ENCODE data around the gene ADAM30.

ADAM30 gene

DNA sequence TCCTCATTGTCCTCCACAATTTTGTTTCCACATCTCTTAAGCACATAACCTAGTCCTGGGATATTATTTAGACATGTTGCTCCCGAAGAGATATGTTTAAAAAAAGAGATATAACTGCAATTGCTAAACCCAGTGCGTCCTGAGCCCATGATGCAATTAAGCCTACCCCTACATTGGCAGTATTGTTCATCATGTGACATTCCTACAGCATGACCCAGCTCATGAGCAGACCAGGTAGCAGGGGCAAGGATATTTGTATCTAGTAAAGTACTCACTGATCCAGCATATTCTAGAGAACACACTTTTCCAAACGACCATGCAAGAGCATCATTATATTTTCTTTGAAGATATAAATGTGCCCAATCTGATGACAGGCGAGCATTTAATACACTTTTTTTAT, 1.2 kb downstream of the ADAM30 start:
- DNase-seq (ENCODE audit: insufficient read length, low spot score) (no peak), FAIRE-seq (no peak)
- TF ChIP-seq TAF1 (IDR thresholded peaks at IDR 0.05; ENCODE audit: low read depth, low read length) (no peak), POLR2AphosphoS5 (IDR thresholded peaks at IDR 0.05; ENCODE audit: low read depth, low read length) (no peak), SPI1 (IDR thresholded peaks at IDR 0.05; ENCODE audit: low read depth, low read length) (no peak), POU2F2 (IDR thresholded peaks at IDR 0.05; ENCODE audit: low read depth, low read length) (no peak), PAX5 (IDR thresholded peaks at IDR 0.05; ENCODE audit: insufficient read depth, low read length, severe bottlenecking) (no peak), POLR2A (IDR thresholded peaks at IDR 0.05; ENCODE audit: low read depth, low read length) (no peak)

DNA sequence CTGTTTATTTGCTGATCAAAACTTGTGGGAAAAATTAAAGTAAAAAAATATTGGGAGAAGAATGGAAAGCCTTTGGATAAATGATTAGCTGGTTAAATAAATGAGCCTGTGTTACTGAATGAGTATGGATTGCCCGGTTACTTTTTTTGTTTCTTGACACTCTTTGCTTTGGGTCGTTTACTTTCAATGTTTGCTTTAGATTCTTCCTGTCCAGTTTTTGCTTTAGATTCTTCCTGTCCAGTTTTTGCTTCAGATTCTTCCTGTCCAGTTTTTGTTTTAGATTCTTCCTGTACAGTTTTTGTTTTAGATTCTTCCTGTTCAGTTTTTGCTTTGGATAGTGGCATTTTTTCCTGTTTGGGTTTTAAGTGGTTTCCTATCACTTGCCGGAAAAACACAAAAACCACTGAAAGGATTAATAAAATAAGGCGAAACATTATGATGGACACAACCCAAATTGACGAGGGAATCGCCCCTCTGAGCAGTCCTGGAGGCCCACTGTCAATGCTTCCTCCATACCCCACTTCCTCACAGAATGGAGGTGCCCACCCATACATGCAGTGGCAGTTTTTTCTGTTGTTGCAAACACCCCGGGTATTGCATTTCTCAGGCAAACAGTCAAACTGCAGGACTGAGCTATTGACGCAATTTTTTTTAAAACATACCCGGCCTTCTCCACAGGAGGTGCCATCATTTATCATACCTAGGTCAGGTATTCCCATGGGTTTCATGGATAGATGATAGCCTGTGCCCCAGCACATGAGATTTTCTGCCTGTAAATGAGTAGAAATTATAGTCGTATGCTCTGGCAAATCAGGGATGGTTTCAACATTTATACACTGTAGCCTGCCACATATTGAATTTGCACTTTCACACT, 2.3 kb downstream of the ADAM30 start:
- FAIRE-seq (no peak), DNase-seq (ENCODE audit: insufficient read length, low spot score) (no peak)
- TF ChIP-seq POLR2AphosphoS5 (IDR thresholded peaks at IDR 0.05; ENCODE audit: low read depth, low read length) (no peak), TAF1 (IDR thresholded peaks at IDR 0.05; ENCODE audit: low read depth, low read length) (no peak), POLR2A (IDR thresholded peaks at IDR 0.05; ENCODE audit: low read depth, low read length) (no peak), PAX5 (IDR thresholded peaks at IDR 0.05; ENCODE audit: insufficient read depth, low read length, severe bottlenecking) (no peak), POU2F2 (IDR thresholded peaks at IDR 0.05; ENCODE audit: low read depth, low read length) (no peak), SPI1 (IDR thresholded peaks at IDR 0.05; ENCODE audit: low read depth, low read length) (no peak)

DNA sequence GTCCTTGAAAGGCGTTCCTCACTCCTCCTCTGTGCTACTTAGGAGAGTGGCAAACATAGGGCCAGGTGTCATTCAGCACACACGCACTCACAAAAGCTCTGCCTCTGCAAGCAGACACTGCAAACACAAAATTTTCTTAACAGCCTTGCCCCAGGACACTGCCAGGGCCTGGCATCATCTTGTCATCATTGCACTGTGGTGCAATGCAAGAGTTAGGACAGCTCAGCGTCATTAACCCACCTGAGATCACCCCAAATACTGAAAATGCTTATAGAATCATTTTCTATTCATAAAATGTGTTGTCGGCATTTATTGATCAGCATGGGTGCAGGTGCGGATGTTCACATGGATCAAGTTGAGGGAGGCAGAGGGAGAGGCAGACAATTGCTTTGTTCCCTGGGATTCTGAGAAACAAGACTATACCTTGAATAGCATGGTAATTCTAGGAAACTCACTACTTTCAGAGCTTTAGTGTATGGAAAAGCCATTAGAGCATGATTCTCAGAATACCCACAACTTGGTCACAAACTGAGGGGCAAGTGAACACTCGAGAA, 3.0 kb downstream of the ADAM30 start:
- DNase-seq (ENCODE audit: insufficient read length, low spot score) = no peak
- no peak for TF ChIP-seq POLR2A (IDR thresholded peaks at IDR 0.05; ENCODE audit: low read depth, low read length)
- TF ChIP-seq TAF1 (IDR thresholded peaks at IDR 0.05; ENCODE audit: low read depth, low read length) = no peak
- TF ChIP-seq SPI1 (IDR thresholded peaks at IDR 0.05; ENCODE audit: low read depth, low read length) = no peak
- TF ChIP-seq POU2F2 (IDR thresholded peaks at IDR 0.05; ENCODE audit: low read depth, low read length) = no peak
- no peak for TF ChIP-seq POLR2AphosphoS5 (IDR thresholded peaks at IDR 0.05; ENCODE audit: low read depth, low read length)
- no peak for FAIRE-seq

DNA sequence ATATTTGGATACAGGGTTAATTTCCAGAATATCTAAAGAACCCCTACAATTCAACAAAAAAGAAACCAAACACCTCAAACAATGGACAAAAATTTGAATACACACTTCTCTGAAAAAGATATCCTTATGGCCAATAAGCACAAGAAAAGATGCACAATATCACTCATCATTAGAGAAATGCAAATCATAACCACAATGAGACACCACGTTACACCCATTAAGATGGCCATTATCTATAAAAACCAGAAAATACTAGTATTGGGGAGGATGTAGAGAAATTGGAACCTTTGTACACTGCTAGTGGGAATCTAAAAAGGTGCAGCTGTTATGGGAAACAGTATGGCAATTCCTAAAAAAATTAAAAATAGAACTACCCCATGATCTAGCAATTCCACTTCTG, 4.9 kb downstream of the ADAM30 start:
- FAIRE-seq = no peak
- TF ChIP-seq POU2F2 (IDR thresholded peaks at IDR 0.05; ENCODE audit: low read depth, low read length) = no peak
- TF ChIP-seq SPI1 (IDR thresholded peaks at IDR 0.05; ENCODE audit: low read depth, low read length) = no peak
- TF ChIP-seq PAX5 (IDR thresholded peaks at IDR 0.05; ENCODE audit: insufficient read depth, low read length, severe bottlenecking) = no peak
- TF ChIP-seq POLR2AphosphoS5 (IDR thresholded peaks at IDR 0.05; ENCODE audit: low read depth, low read length) = no peak
- no peak for TF ChIP-seq TAF1 (IDR thresholded peaks at IDR 0.05; ENCODE audit: low read depth, low read length)
- TF ChIP-seq POLR2A (IDR thresholded peaks at IDR 0.05; ENCODE audit: low read depth, low read length) = no peak

DNA sequence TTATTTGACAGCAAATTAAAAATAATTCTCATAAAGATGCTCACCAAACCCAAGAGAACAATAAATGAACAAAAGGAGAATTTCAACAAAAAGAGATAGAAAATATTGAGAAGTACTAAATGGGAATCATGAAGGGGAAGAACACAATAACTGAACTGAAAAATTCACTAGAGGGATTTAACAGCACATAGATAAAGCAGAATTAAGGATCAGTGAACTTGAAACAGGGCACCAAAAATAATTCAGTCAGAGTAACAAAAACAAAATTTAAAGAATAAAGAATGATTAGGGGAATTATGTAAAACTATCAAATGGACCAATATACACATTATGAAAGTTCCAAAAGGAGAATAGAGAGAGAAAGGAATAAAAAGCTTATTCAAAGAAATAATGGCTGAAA, 7.8 kb downstream of the ADAM30 start:
- FAIRE-seq (no peak), DNase-seq (ENCODE audit: insufficient read length, low spot score) (no peak)
- TF ChIP-seq POLR2AphosphoS5 (IDR thresholded peaks at IDR 0.05; ENCODE audit: low read depth, low read length) (no peak), POU2F2 (IDR thresholded peaks at IDR 0.05; ENCODE audit: low read depth, low read length) (no peak), TAF1 (IDR thresholded peaks at IDR 0.05; ENCODE audit: low read depth, low read length) (no peak), SPI1 (IDR thresholded peaks at IDR 0.05; ENCODE audit: low read depth, low read length) (no peak), POLR2A (IDR thresholded peaks at IDR 0.05; ENCODE audit: low read depth, low read length) (no peak), PAX5 (IDR thresholded peaks at IDR 0.05; ENCODE audit: insufficient read depth, low read length, severe bottlenecking) (no peak)

More for the DNA sequence above, 4.9 kb downstream of the ADAM30 start:
- DNase-seq (ENCODE audit: insufficient read length, low spot score) = no peak

DNA sequence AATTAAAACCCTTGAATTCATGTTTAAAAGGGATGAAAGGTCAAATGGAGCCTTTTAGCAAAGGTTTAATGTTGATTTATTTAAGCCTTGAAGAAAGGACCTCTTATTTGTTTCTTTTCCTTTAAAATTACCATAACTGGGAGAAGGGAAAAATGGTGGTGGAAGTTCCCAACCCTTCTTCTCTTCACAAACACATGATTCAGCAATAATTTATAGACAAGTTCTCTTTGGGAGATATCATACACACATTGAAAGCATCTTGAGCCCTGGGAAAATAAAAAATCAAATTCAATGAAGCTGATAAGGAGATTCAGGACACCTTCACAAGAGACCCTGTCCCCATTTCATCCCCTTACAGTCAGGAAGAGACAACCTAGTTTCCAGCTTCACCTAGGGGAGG, 8.9 kb downstream of the ADAM30 start:
- FAIRE-seq = no peak
- DNase-seq (ENCODE audit: insufficient read length, low spot score) = no peak
- TF ChIP-seq POLR2AphosphoS5 (IDR thresholded peaks at IDR 0.05; ENCODE audit: low read depth, low read length) = no peak
- no peak for TF ChIP-seq TAF1 (IDR thresholded peaks at IDR 0.05; ENCODE audit: low read depth, low read length)
- no peak for TF ChIP-seq POU2F2 (IDR thresholded peaks at IDR 0.05; ENCODE audit: low read depth, low read length)
- no peak for TF ChIP-seq PAX5 (IDR thresholded peaks at IDR 0.05; ENCODE audit: insufficient read depth, low read length, severe bottlenecking)
- TF ChIP-seq SPI1 (IDR thresholded peaks at IDR 0.05; ENCODE audit: low read depth, low read length) = no peak
- TF ChIP-seq POLR2A (IDR thresholded peaks at IDR 0.05; ENCODE audit: low read depth, low read length) = no peak

DNA sequence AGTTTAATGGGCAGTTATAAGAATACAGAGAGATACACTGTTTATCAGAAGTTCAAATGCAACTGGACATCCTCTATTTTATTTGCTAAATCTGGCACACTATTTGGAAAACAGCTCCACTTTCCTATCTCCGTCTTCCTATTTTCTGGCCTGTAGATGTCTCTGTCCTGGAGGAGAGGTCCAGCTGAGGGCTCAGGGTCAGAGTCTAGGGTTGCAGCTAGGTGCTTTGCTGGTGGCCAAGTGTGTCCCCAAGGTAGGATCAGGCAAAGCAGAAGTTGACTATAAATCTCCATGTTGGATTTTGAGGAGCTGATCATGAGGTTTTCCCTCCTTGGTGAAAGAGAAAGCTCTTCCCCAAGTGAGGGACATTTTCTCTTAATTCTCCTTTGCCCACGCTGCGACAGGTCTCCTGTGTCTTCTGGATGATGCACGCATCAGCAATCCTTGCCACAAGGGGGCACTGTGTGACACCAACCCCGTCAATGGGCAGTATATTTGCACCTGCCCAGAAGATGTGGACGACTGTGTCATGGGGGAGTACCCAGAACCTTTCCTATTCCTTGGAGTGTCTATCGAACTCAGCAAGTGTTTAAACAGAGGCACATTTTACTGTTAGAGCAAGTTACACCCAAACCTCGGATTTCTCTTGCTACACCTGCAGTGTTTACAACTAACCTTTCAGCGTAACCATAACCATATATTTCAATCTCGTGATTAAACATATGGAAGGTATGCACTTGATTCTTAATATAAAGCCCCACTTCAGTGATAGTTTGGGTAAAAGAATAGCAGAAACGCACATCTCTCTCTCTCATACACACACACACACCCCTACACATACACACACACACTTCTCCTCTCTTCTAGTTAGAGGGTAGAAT, 10.2 kb downstream of the ADAM30 start:
- DNase-seq (ENCODE audit: insufficient read length, low spot score) (peak; percentile 24), FAIRE-seq (peak; percentile 76)
- TF ChIP-seq POU2F2 (IDR thresholded peaks at IDR 0.05; ENCODE audit: low read depth, low read length) (peak; percentile 34; the same call in 1 of the 2 replicates), POLR2AphosphoS5 (IDR thresholded peaks at IDR 0.05; ENCODE audit: low read depth, low read length) (no peak)

DNA sequence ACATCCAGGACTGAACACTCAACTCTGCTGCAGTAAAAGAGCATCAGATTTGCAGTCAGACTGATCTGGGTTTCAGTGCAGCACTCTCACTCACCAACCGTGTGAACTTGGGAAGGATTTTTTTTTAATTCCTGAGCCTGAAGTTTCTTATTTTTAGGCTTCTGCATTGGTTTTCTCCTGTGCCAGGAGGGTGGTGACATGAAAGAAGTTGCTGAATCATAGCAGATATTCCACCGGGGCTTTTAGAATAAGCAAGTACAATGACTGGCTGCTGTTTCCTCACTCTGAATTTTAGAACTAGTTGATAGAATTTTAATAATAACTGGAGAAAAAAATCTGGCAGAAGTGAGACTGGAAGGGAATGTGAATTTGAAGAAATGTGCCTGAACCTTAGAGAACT, 11.6 kb downstream of the ADAM30 start:
- no peak for DNase-seq (ENCODE audit: insufficient read length, low spot score)
- TF ChIP-seq POU2F2 (IDR thresholded peaks at IDR 0.05; ENCODE audit: low read depth, low read length) (no peak), POLR2A (IDR thresholded peaks at IDR 0.05; ENCODE audit: low read depth, low read length) (no peak), POLR2AphosphoS5 (IDR thresholded peaks at IDR 0.05; ENCODE audit: low read depth, low read length) (no peak), PAX5 (IDR thresholded peaks at IDR 0.05; ENCODE audit: insufficient read depth, low read length, severe bottlenecking) (no peak), TAF1 (IDR thresholded peaks at IDR 0.05; ENCODE audit: low read depth, low read length) (no peak), SPI1 (IDR thresholded peaks at IDR 0.05; ENCODE audit: low read depth, low read length) (no peak)
- FAIRE-seq = no peak

DNA sequence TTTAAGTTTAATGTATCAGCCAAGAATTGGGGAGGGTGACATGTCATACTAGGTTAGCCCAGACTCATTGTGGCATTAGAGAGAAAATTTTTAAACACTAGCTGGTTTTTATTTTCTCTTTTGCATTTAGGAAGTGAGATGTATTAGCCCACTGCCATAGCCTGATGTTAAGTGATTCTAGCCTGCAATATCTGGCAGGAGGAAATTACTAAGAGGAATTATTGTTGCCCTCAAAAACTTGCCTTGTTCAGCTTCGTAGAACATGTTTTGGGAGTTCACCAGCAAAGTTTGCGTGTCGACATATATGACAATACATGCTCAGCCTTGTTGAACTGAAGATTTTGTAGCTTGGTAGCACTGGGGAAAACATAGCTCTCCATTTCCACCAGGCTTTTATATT, 12.5 kb downstream of the ADAM30 start:
- TF ChIP-seq POLR2A (IDR thresholded peaks at IDR 0.05; ENCODE audit: low read depth, low read length) (no peak), POU2F2 (IDR thresholded peaks at IDR 0.05; ENCODE audit: low read depth, low read length) (no peak), POLR2AphosphoS5 (IDR thresholded peaks at IDR 0.05; ENCODE audit: low read depth, low read length) (no peak), TAF1 (IDR thresholded peaks at IDR 0.05; ENCODE audit: low read depth, low read length) (no peak), PAX5 (IDR thresholded peaks at IDR 0.05; ENCODE audit: insufficient read depth, low read length, severe bottlenecking) (no peak), SPI1 (IDR thresholded peaks at IDR 0.05; ENCODE audit: low read depth, low read length) (no peak)
- FAIRE-seq (no peak), DNase-seq (ENCODE audit: insufficient read length, low spot score) (no peak)

Data from GM12891 (cell line).